DMS53 treated with DMSO at 0.1 percent for 48 hours (cell line): ENCODE data around the gene SLC22A23.
A peak's percentile ranks its signal among the peaks of the same experiment; 100 is the strongest.

Source experiments
- DNase-seq: peaks from one replicate; lab custom pipeline; 2025; ENCODE audit not compliant: unreplicated experiment; lab: John Stamatoyannopoulos, UW

Gene SLC22A23

DNA sequence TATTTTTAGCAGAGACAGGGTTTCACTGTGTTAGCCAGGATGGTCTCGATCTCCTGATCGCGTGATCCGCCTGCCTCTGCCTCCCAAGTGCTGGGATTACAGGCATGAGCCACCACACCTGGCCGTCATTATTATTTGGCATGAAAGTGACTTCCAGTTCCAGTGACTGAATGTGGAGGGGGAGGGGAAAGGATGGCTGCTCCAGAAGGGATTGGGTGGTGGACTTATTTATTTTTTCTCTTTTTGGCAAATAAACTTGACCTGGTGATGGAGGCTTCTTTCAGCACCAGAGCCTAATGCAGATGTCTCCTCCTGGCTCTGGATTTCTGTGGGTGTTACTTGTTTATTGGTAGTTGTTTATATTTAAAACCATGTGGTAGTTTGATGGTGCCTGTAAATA is 16.9 kb upstream of the SLC22A23 start:
- DNase-seq, result no peak

DNA sequence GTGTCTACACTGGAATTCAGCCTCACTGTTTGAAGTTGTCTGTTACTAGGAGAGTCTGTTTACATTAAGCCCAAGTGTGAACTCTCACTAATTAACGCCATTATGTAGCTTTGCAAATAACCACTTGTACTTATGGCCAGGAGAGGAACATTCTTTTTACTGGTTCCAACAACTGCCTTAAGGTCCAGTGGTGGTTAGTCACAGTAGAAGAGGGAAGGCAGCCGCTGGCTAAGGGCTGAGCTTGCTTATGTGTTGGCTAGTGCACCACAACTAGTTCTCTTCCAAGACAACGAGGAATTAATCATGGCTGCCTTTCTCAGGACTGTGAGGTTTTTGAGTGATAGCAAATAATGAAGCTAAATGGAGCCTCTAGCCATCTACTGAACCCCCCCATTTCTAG is 14.9 kb upstream of the SLC22A23 start:
- DNase-seq, result peak; percentile 29

DNA sequence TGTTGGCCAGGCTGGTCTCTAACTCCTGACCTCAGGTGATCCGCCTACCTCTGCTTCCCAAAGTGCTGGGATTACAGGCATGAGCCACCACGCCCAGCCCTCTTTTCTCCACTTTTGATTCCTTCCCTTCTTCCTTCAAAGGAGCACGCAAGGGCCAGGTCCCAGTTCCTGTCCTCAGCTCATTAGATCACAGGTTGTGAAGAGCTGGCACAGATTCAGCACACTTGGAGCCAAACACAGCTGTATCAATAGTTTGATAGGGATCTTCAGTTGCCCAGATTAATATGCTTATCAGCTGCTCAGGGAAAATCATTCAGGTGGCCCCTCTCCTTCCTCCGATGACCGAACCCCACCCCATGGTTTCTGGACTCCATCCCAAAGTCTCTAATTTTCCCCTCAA is 14.4 kb upstream of the SLC22A23 start:
- peak; percentile 24 for DNase-seq

DNA sequence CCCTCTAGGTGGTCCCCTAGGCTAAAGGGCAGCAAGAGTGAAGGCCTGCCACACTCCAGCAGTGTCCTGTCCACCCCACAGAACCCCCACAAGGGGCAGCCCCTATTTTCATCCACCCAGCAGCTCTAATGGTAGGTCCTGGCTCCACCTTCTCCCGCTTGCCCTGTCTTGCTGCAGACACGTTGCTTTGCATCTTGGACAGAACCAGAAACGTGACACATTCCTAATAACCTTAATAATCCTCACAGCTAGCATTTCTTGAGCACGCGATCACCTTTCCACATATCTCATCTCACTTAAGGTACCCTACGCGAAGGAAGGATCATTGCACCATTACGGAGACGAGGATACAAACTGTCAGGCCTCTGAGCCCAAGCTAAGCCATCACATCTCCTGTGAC is 11.7 kb upstream of the SLC22A23 start:
- no peak for DNase-seq

DNA sequence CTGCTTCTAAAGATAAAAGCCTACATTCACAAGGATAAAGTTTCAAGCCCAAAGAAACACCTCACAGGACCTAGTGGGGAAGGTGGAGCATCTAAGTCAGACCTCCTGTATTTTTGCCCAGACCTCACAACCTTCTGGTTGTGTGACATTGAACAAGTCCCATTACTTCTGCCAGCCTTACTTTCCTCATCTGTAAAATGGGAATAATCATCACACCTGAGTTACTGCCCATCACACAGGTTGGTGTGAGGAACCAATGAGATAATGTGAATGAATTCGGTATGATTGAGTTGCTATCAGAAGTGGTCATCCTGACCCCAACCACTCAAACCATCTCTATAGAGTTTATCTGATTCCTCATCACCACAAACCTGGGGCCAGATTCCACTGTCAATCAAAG is 11.1 kb upstream of the SLC22A23 start:
- no peak for DNase-seq

DNA sequence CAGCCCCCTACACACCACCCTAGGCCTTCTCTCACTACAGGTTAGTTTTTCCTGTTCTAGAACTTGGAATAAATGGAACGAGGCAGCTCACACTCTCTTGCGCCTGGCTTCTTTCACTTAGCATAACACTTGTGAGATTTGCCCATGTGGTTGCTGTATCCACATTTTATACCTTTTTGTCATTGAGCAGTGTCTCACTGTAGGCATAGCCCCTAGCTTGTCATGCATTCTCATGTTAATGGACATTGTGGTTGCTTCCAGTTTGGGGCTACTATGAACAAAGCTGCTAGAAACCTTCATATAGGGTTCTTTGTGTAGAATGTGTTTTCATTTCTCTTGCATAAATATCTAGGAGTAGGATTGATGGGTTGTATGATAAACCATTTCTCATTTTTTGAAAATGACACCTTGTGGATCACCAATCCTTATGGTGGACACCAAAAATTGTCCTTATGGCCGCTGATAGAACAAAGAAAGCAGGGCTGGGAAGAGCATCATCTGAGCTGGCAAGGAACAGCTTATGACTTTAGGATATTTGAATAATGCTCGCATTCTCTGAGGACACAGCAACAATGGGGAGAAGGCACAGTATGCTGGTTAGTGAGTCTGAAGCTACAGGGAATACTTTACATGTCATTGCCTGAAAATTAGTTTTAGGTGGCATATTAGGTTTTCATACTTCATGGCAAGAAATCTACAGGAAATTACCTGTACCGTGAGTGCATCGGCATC is 9.8 kb upstream of the SLC22A23 start:
- DNase-seq, result no peak

DNA sequence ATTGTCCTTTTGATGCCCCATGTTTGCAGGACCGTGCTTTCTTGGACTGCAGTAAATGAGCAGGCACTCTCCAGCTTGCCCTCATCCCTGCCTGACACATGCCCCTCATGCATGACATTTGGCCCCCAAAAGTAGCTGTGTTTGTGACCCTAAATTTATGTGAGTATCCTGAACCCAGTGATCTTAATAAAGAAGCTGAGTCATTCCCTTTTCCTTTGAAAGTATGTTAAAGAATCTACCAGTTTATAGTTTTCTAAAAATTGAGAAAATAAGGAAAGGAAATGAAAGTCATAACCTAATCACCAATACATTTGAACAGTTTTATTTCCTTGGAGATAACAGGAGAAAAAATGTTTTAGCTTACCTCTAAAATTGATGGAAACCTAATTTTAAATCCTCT is 3.4 kb upstream of the SLC22A23 start:
- no peak for DNase-seq

DNA sequence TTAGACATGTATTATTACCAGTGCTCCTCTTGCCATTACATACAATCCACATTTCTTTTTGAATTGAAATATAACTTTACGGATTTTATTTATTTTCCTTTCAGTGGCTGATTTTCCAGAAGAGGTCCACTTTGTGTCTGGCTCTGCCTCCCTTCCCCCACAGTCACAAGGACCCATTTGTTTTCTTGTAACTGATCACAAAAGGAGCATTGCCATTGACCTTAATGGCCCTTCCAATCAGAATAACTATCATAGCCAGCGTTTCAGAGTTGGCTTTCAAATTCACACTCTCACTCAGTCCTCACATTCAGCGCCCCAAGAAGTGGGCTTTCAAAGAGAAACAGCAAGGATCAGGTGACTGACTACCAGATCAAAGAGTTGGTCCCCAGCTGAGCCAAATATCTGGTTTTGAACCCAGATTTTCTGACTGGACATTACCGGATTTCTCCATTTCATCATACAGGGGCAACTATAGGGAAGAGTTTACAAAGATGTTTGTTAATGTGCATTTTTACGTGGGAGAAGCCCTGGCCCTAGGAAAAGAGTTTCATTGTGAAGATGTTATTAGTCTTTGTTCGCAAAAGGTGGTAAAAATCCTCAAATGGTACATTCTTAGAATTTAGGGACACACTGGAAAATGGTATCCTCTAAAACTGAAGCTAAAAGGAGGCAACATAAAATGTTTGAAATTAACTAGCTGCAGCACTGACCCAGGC is 2.0 kb upstream of the SLC22A23 start:
- no peak for DNase-seq

DNA sequence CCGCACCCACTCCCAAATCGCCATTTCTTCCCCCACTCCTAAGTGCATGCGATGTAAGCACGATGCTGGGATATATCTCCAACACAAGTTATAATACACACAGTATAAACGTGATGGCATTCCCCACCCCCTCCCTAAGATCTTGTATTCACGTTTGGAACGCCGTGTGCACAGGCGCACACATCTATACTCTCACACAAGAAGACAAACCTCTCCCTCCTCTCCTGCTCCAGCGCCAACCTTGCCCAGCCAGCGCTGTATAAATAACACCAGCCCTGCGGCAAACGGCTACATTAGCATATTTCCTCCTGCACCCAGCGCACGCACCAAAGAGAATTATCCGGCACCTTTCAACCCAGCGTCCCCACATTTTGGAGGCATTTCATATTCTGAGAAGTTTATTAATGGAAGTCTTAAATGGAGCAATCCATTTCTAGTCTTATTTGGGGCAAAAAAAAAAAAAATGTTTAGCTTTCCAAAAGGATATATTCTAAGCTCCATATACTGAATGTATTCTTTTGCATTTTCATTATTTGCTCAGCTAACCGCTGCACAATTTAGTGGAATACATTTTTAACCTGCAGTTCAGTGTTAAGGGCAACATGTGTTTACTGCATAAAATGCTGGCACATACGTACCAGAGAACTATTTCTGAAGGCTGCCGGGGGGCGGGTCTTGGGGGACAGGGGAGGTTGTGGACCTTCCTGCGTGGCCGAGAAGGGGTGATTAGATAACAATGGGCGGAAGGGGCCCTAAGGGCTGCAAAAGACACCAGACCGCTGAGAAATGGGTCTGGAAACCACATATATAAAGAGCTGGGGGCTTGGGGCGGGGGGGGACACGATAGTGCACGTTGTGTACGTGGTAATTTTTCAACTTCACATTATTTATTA is 1.1 kb upstream of the SLC22A23 start:
- peak; percentile 68 for DNase-seq

DNA sequence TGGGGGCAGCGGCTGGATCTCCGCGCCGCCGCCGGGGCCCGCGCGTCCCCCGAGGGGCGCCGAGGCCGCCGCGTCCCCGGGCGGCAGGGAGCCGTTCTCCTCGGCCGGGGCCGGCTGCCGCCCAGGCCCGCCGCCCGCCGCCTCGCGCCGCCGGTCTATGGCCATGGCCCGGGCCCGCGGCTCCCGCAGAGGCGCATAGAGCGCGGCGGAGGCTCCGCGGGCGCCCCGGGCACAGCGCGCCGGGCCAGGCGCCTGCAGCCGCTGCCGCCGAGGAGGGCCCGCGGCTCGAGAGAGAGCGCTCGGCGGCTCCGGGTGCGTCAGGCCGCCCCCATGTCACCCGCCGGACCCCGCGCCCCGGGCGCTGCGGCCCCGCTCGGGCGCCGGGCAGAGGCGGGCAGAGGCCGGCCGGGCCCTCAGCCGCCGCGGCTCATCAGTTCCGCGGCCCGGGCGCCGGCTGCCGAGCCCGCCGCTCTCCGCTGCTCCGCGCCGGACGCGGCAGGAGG is 404 bp downstream of the SLC22A23 start:
- no peak for DNase-seq

DNA sequence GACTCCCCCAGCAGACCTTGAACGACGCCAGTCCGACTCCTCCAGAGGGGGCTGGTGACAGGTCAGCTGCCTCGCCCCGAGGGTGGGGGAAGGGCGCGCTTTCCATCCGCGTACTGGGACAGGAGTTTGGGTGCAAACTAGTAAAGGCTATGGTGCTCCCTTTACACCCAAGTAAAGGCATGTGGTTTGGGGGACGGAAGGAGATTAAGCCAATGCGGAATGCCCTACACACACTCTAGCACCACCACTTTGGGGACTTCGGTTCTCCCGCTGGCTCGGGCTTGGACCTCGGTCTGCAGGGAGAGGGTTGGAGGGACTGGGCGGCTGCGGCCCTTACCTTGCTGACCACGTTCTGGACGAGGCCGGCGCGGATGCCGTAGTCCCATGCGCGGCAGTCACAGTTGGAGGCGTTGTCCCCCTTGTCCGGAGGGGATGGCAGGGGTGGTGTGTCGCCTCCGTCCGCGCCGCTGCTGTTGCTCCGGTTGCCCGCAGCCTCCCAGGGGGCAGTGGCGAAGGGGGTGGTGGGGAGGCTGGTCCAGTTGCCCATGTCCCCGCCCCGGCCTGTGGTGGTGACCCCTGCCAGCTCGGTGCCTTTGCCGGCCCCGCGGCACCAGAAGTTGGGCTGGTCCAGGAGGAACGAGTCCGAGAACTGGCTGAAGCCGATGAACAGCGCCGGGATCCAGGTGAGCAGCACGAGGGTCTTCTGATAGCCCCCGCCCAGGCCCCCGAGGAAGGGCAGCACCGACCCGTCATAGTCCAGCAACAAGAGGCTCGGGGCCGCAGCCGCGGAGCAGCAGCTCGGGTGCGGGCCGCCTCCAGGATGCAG is 1.1 kb downstream of the SLC22A23 start:
- no peak for DNase-seq

DNA sequence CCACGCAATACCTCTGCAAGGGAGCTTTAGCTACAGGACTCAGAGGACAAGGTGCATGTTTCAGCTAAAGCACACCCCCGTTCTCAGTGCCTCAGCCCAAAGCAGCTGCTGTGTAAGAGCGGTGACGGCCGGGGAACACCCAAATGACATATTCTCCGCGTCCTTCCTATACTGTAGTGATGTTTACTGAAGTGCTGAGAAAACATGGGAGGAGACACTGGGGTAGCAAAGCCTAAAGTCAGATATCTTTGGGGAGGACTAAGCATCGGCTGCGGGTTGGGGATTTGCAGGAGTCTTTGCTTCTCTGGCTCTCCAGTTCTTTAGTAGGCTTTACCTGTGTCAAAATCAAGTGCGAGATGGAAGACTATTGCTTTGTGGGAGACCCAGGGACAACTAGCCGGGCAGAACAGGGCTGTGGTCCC is 1.7 kb downstream of the SLC22A23 start:
- DNase-seq, result peak; percentile 48

DNA sequence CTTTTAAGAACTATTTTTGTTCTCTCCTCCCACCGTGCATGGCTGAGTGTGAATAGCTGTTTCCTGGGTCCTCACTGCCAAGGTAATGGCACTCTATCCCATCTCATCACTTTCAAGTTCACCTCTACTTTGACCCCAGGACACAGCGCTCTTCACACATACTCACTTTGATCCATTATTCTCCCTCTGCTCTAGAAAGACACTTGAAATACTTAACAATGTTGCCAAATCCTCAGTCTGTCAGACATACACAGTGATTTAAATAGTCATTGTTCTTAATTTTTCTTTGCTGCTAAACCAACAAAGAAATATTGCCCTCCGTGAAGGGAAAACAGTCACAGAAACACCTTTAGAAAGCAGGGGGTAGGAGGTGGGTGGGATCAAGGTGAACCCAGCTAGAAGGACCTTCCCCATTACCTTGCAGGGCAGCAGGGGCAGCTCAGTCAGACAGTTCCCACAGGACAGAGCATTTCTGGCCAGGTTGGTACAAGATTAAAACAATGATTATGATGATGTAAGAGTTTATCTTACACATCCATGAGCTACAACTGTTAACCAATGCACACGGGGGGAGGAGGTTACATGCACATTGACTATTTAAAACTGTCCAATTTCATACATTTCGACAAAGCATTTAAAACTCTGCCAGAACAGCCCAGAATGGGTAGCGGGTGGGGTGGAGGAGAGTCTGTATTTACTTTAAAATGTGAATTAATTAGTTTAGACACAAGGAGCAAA is 2.4 kb downstream of the SLC22A23 start:
- peak; percentile 29 for DNase-seq

DNA sequence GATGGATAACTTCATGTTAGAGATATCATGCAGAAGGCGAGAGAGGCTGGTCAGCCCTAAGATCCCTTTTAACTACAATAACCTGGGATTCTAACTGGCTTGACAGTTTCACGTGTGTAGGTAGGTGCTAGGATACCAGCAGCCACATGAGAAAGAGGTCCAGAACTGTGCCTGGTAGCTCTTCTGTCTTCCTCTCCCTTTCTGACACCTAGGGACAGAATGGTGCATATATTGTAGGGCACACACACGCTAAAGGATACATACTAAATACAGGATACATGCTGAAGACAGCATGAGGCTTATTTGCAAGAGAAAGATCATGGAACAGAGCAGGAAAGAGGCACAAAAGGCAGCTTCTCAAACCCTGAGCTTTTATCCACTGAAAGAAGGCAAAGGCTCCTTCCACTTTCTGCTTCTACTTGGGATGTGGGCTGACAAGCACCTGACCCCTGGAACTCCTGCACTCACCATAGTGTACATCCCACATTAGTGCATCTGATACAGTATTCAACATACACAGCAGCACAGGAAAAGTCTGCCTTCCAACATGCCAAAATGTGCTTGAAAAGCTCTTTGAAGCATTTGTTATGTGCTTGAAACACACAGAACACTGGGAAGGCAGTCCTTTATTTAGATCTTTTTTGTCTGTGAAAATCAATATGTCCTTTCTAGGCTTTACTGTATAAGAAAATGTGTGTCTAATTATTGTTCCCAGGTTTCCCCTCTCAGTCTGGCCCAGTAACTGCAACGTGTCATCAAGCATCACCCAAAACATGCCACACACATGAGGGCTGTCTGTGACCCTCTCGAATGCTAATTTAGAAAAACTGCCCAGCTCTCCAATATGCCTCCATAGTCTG is 3.2 kb downstream of the SLC22A23 start:
- no peak for DNase-seq

DNA sequence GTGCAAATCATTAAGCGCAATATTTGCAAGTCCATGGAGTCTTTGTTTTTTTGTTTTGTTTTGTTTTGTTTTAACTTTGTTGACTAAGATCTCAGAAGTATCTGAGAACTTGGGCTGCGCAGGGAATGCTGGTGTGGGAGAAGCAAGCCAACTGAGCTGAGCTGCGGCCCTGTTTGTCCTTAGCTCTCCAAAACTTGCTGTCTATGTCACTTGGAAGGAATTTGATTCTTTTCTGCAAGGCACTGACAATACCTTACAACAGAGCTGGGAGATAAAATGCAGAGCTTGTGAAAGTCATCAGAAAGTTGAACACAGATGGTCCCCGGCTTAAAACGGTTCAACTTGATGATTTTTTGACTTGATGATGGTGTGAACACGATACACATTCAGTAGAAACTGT is 5.4 kb downstream of the SLC22A23 start:
- no peak for DNase-seq

DNA sequence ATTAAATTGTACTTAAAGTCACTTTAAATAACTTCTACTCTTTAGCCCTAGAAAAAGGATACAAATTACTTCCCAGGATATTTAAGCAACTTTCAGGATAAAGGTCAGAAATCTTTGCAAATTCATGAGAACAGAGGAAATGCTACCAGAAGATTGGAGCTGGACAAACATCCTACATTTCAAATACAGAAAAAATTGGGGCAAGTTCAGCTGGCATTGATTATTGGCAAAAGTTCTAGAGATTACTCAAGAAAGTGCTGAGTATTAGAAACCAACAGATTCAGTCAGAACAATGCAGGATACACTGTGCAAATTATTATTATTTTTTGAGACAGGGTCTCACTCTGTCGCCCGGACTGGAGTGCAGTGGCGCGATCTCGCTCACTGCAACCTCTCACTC is 6.0 kb downstream of the SLC22A23 start:
- no peak for DNase-seq

DNA sequence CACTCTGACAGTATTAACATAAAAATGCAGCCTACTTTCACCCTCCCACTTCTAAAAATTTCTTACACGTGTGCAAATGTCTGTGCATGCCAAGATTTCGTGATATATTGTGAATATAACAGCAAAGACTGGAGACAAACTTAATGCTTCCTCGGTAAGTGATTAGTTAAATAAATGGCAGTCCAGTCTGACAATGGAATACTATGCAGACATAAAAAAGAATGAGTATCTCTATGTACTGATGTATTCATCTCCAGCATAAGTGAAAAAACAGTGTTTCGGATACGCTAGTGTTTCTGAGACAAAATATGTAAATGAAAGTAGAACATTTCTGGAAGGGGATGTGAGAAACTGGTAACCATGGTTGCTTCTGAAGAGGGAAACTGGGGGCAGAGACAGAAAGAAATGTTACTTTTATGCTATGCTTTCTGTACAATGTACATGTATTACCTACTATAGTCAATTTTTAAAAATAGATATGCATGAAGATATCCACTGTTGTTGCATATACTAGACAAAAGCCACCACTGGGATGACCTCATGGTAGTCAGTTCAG is 7.0 kb downstream of the SLC22A23 start:
- no peak for DNase-seq

DNA sequence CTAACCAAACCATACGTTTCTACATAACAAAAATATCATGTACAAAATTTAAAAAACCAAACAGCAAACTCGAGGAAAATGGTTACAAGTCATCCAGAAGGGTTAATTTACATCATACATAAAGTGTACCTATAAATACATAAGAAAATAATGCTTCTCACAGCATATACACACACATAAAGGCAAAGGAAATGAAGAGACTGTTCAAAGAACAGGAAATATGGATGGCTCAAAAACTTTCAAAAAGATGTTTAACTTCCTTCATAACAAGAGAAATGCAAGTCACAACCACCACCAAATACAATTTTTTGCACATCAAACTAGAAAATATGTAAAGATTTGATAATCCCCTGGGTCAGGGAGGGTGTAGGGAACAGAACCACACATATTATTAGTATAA is 7.5 kb downstream of the SLC22A23 start:
- DNase-seq, result no peak

DNA sequence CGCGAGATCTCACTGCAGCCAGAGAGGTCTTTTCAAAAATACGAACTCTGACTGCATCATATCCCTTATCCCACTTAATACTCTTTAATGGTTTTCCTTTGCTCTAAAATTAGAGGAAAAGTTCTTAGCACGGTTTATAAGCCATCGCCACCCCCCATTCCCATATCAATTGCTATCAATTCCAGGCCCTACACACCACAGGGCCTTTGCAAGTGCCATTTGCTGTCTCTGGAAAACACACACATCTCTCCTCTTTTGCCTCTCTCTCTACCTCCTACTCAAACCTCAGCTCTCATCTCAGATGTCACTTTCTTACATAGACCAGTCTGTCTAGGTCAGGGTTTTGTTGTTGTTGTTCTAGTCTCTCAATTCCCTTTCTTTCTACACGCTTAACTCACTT is 9.8 kb downstream of the SLC22A23 start:
- no peak for DNase-seq
